ENCODE measurements around the gene ARID1B. TPM values are rescaled to one million over a fixed set of nuclear protein-coding genes. Genes with fewer than 3 reads are reported as not detected.

ARID1B gene
- total and polyA plus RNA-seq, 2 experiments from 2014 or later, result 32.9 to 67.0 TPM

- H3K27me3 ChIP-seq, result no peaks in the 10 kb centered on the region
- H3K4me2 ChIP-seq, result no peak overlapping the region
- TF ChIP-seq EZH2 (IDR thresholded peaks at IDR 0.05; ENCODE audit: borderline replicate concordance), result no peak
- TF ChIP-seq CTCF (IDR thresholded peaks at IDR 0.05; ENCODE audit: poor library complexity), result no peak
- TF ChIP-seq EZH2phosphoT487 (IDR thresholded peaks at IDR 0.05; ENCODE audit: low read depth, severe bottlenecking, unreplicated experiment), result no peak
- no peak overlapping the region for H3K4me3 ChIP-seq
- no peaks in the 10 kb centered on the region for H3K9me2 ChIP-seq (replicated peaks; ENCODE audit: insufficient read depth)
- peaks cover 5% of the 10 kb centered on the region for H3K4me1 ChIP-seq (ENCODE audit: insufficient read depth)
- H3K79me2 ChIP-seq, result peaks cover 100% of the 10 kb centered on the region
- H2AFZ ChIP-seq, result no peak overlapping the region
- no peak overlapping the region for H3K27ac ChIP-seq
- H3K9me3 ChIP-seq (ENCODE audit: low read depth), result no peaks in the 10 kb centered on the region
- no peak for DNase-seq (ENCODE audit: low spot score)
- peaks cover 86% of the 10 kb centered on the region for H4K20me1 ChIP-seq (ENCODE audit: insufficient read depth, poor library complexity, severe bottlenecking)
- 100% methylated on average over 2 of the region's 2 CpGs for WGBS (ENCODE audit: low lambda C conversion rate, missing lambda C conversion rate)
- no peaks in the 10 kb centered on the region for H3K36me3 ChIP-seq (replicated peaks; ENCODE audit: insufficient read depth, low read depth)
These were observed 32.4 kb downstream of the ARID1B start for GRCh38 chr6:156809446-156810178.

DNA sequence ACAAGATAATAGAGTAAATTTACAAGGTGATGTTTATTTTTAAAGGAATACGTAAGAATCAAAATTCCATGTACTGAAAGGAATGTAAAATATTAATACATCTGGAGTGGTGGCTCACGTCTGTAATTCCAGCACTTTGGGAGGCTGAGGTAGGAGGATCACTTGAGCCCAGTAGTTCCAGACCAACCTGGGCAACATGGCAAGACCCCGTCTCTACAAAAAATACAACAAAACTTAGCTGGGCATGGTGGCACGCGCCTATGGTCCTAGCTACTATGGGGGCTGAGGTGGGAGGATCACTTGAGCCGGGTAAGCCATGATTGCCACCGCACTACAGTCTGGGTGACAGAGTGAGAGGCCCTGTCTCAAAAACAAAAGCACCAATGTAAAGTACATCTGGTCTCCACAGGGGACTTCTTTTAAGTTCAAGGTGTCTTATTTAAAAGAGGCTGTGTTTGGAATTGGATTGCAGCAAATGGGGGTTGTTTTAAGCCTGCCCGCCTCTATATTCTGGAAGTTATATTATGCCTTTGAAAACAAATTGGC is 36.9 kb downstream of the ARID1B start:
- Histone ChIP-seq H3K4me1 (ENCODE audit: insufficient read depth) (peaks cover 16% of the 10 kb centered on the region), H3K4me3 (no peak overlapping the region), H3K4me2 (no peak overlapping the region), H3K9me3 (ENCODE audit: low read depth) (no peaks in the 10 kb centered on the region), H3K36me3 (replicated peaks; ENCODE audit: insufficient read depth, low read depth) (no peaks in the 10 kb centered on the region), H3K9me2 (replicated peaks; ENCODE audit: insufficient read depth) (no peaks in the 10 kb centered on the region), H3K27me3 (no peaks in the 10 kb centered on the region), H2AFZ (no peak overlapping the region), H3K79me2 (peaks cover 100% of the 10 kb centered on the region), H3K27ac (no peak overlapping the region), H4K20me1 (ENCODE audit: insufficient read depth, poor library complexity, severe bottlenecking) (peaks cover 90% of the 10 kb centered on the region)
- DNase-seq (ENCODE audit: low spot score), result no peak
- TF ChIP-seq EZH2phosphoT487 (IDR thresholded peaks at IDR 0.05; ENCODE audit: low read depth, severe bottlenecking, unreplicated experiment), result no peak
- no peak for TF ChIP-seq CTCF (IDR thresholded peaks at IDR 0.05; ENCODE audit: poor library complexity)
- no peak for TF ChIP-seq EZH2 (IDR thresholded peaks at IDR 0.05; ENCODE audit: borderline replicate concordance)
- WGBS (ENCODE audit: low lambda C conversion rate, missing lambda C conversion rate), result 96% methylated on average over 8 of the region's 8 CpGs

- WGBS (ENCODE audit: low lambda C conversion rate, missing lambda C conversion rate), result 68% methylated on average over 7 of the region's 7 CpGs
- H3K4me2 ChIP-seq, result peak overlapping the region; percentile 16
- peak overlapping the region; percentile 39 for H3K27ac ChIP-seq
- no peaks in the 10 kb centered on the region for H3K9me2 ChIP-seq (replicated peaks; ENCODE audit: insufficient read depth)
- H4K20me1 ChIP-seq (ENCODE audit: insufficient read depth, poor library complexity, severe bottlenecking), result peaks cover 91% of the 10 kb centered on the region
- H3K4me3 ChIP-seq, result no peak overlapping the region
- H2AFZ ChIP-seq, result no peak overlapping the region
- peaks cover 100% of the 10 kb centered on the region for H3K79me2 ChIP-seq
- TF ChIP-seq EZH2 (IDR thresholded peaks at IDR 0.05; ENCODE audit: borderline replicate concordance), result no peak
- TF ChIP-seq CTCF (IDR thresholded peaks at IDR 0.05; ENCODE audit: poor library complexity), result no peak
- no peaks in the 10 kb centered on the region for H3K36me3 ChIP-seq (replicated peaks; ENCODE audit: insufficient read depth, low read depth)
- DNase-seq (ENCODE audit: low spot score), result peak; percentile 46
- H3K4me1 ChIP-seq (ENCODE audit: insufficient read depth), result peaks cover 16% of the 10 kb centered on the region
- no peaks in the 10 kb centered on the region for H3K27me3 ChIP-seq
- H3K9me3 ChIP-seq (ENCODE audit: low read depth), result no peaks in the 10 kb centered on the region
These were observed 39.3 kb downstream of the ARID1B start for GRCh38 chr6:156816505-156816904.
